Tibial artery (tissue), 4 donors: ENCODE measurements around the gene CFAP65.

Experiments used
- DNase-seq, 2 donors: peaks; one replicate each; pipeline ENCODE4 v3.0.0-alpha.2; 2019
- H3K27ac ChIP-seq, 2 donors: fragments of 200-600 bp; sonication (generic) in 1 of 2; 1 replicate in 1 of 2; 2 replicates in 1 of 2; pipeline ENCODE4 v1.5.1; 2018 to 2019; ENCODE audit warnings: mild to moderate bottlenecking in 1 of 2
- H3K27me3 ChIP-seq, 2 donors: fragments of 200-600 bp; sonication (generic) in 1 of 2; one replicate each; pipeline versions ENCODE4 v1.5.1 to v1.6.0; 2016 to 2019
- H3K36me3 ChIP-seq, 3 donors: fragments of 200-600 bp; sonication (generic) in 2 of 3; one replicate each; pipeline ENCODE4 v1.5.1; 2016 to 2019; ENCODE audit warnings: mild to moderate bottlenecking in 2 of 3
- H3K4me1 ChIP-seq, 4 donors: fragments of 200-600 bp; sonication (generic) in 2 of 4; 1 replicate in 3 of 4; 2 replicates in 1 of 4; pipeline ENCODE4 v1.5.1; 2016 to 2019
- H3K4me3 ChIP-seq, 2 donors: fragments of 200-600 bp; sonication (generic) in 1 of 2; 1 replicate in 1 of 2; 2 replicates in 1 of 2; pipeline ENCODE4 v1.5.1; 2018 to 2019; ENCODE audit warnings: mild to moderate bottlenecking in 2 of 2
- H3K9me3 ChIP-seq, 3 donors: fragments of 200-600 bp; sonication (generic) in 1 of 3; one replicate each; pipeline ENCODE4 v1.5.1; 2016 to 2019
- intact Hi-C: fragments of 100-400 bp; cut with DNase I; formaldehyde crosslinking; loops from one replicate; pipeline ENCODE4 v1.15.0; 2023; ENCODE audit warnings: low total_unique reads
- TF ChIP-seq, protein P1 (sequence below), 2 experiments: fragments of 200-600 bp in 1 of 2; fragments of 450-650 bp in 1 of 2; IDR thresholded peaks; one replicate each; pipeline ENCODE4 v1.5.1; 2017 to 2019; ENCODE audit warnings: antibody characterized with exemption in 2 of 2, mild to moderate bottlenecking in 1 of 2, moderate library complexity in 1 of 2

CFAP65 gene

DNA sequence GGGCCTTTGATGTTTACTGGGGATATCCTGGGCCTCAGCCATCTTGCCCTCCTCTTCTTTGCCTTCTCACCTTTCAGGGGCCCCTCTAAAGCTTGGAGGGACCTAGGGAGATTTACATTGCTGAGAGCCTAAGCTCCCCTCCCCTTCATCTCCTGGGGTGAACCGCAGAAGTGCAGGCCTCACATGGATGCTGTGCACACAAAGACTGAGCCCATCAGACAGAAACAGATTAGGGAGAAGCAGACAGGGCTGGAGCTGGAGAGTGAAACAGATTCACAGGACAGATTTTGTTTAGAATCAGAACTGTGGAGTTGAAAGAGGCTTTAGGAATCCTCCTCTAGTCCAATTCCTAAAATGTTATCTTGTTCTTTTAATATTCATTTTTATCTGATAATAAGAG, 85.3 kb downstream of the CFAP65 start:
- H3K36me3 ChIP-seq = no peaks in the 10 kb centered on the region
- intact Hi-C loops = no loop called here
- no peaks in the 10 kb centered on the region for H3K9me3 ChIP-seq
- no peak overlapping the region for H3K27ac ChIP-seq
- DNase-seq = no peak
- TF ChIP-seq, protein P1, sequence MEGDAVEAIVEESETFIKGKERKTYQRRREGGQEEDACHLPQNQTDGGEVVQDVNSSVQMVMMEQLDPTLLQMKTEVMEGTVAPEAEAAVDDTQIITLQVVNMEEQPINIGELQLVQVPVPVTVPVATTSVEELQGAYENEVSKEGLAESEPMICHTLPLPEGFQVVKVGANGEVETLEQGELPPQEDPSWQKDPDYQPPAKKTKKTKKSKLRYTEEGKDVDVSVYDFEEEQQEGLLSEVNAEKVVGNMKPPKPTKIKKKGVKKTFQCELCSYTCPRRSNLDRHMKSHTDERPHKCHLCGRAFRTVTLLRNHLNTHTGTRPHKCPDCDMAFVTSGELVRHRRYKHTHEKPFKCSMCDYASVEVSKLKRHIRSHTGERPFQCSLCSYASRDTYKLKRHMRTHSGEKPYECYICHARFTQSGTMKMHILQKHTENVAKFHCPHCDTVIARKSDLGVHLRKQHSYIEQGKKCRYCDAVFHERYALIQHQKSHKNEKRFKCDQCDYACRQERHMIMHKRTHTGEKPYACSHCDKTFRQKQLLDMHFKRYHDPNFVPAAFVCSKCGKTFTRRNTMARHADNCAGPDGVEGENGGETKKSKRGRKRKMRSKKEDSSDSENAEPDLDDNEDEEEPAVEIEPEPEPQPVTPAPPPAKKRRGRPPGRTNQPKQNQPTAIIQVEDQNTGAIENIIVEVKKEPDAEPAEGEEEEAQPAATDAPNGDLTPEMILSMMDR (IDR thresholded peaks at IDR 0.05) = no peak
- peaks cover 0 to 20% (median 14%) of the 10 kb centered on the region in 4 donors for H3K4me1 ChIP-seq
- peaks cover 0 to 82% of the 10 kb centered on the region in 2 donors for H3K27me3 ChIP-seq
- no peak overlapping the region for H3K4me3 ChIP-seq

DNA sequence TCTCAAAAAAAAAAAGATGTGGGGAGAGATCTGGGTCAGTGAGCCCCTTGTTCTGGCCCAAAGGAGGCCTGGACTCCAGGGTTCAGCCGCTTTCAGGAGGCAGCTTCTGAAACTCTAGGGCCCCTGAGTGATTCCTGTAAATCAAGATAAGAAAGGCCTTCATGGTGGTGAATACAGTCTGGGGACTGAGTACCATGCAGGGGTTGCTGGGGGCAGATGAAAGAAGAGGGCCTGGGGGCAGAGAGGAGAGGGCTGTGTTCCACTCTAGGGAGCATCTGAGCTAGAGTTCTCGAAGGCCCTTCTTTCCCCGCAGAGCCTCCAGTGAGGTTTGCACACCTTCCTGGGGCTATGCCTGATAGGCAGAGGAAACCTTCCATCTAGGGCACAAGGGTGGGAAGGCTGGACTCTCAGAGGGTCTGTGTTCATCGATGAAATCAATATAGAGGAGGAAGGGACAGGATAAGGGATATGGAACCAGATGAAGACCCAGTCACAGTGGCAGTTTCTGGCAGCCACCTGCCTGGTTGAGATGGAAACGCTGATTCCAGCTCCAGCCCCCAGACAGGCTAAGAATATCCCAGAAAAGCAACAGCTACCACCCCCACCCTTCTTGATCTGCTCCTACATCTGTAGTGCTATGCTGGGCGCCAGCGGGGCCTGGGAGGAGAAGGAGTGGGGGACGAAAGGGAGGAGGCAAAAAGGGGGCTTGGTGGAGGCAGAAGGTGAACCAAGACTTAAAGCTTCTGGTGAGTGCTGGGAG, 86.6 kb downstream of the CFAP65 start:
- H3K27me3 ChIP-seq = peaks cover 0 to 72% of the 10 kb centered on the region in 2 donors
- no peak for DNase-seq
- TF ChIP-seq, protein P1 (IDR thresholded peaks at IDR 0.05) = no peak

DNA sequence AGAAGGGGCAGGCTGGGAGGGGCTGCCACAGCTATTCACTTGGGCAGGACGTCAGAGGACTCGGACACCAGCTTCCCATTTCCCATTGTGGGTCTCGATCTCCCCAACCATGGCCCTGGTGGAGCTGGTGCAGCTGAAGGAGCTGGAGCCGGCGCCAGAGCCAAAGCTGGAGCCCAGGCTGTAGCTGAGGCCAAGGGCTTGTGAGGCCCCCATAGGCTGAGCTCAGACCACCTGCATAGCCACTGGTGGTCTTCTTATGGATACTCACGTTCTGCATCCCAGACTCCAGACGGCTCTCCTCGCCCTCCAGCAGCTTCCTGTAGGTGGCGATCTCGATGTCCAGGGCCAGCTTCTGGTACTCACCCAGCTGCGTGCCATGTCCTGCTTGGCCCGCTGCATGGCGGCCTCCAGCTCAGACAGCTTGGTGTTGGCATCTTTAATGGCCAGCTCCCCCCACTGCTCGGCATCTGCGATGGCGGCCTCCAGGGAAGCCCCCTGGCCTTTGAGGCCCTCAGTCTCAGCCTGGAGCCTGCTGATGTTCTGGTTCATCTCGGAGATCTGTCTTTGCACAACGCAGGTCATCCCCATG, 87.9 kb downstream of the CFAP65 start:
- no peaks in the 10 kb centered on the region for H3K4me1 ChIP-seq
- DNase-seq = no peak
- H3K36me3 ChIP-seq = no peaks in the 10 kb centered on the region
- H3K27ac ChIP-seq = no peak overlapping the region
- H3K27me3 ChIP-seq = peaks cover 0 to 59% of the 10 kb centered on the region in 2 donors
- H3K9me3 ChIP-seq = no peaks in the 10 kb centered on the region
- TF ChIP-seq, protein P1 (IDR thresholded peaks at IDR 0.05) = no peak
- intact Hi-C loops = no loop called here
- no peak overlapping the region for H3K4me3 ChIP-seq

More for the DNA sequence above, 86.6 kb downstream of the CFAP65 start:
- intact Hi-C loops = no loop called here
- Histone ChIP-seq H3K4me3 (no peak overlapping the region), H3K9me3 (no peaks in the 10 kb centered on the region), H3K36me3 (no peaks in the 10 kb centered on the region), H3K27ac (no peak overlapping the region), H3K4me1 (peaks cover 0 to 8% (median 3%) of the 10 kb centered on the region in 4 donors)
